SK-N-SH treated with all-trans-retinoic acid at 6 μM for 48 hours (cell line): ENCODE measurements around the gene TRIOBP.

Experiments
- ZFP3 ChIP-seq: fragments of 250-450 bp; sonication (Bioruptor Pico); IDR thresholded peaks from 2 replicates; pipeline ENCODE4 v1.5.0; 2020; ENCODE audit warnings: mild to moderate bottlenecking, moderate library complexity
- ZNF565 ChIP-seq: fragments of 450-650 bp; formaldehyde crosslinking; conservative IDR thresholded peaks from 2 replicates; pipeline ENCODE4 v1.5.0; 2020; ENCODE audit warnings: low read depth, mild to moderate bottlenecking, moderate library complexity
- ZNF8 ChIP-seq: fragments of 450-650 bp; formaldehyde crosslinking; IDR thresholded peaks from 2 replicates; pipeline ENCODE4 v1.5.0; 2020; ENCODE audit warnings: mild to moderate bottlenecking, moderate library complexity
- TF ChIP-seq, protein P1 (sequence below): fragments of 250-450 bp; sonication (Bioruptor Pico); IDR thresholded peaks from 2 replicates; pipeline ENCODE4 v1.5.0; 2020; ENCODE audit warnings: mild to moderate bottlenecking, moderate library complexity

GRCh38 chr22:37681556-37682049 is 15.2 kb upstream of the TRIOBP start:
- no peak for TF ChIP-seq ZFP3 (CRISPR knock-in tag)
- TF ChIP-seq, protein P1, sequence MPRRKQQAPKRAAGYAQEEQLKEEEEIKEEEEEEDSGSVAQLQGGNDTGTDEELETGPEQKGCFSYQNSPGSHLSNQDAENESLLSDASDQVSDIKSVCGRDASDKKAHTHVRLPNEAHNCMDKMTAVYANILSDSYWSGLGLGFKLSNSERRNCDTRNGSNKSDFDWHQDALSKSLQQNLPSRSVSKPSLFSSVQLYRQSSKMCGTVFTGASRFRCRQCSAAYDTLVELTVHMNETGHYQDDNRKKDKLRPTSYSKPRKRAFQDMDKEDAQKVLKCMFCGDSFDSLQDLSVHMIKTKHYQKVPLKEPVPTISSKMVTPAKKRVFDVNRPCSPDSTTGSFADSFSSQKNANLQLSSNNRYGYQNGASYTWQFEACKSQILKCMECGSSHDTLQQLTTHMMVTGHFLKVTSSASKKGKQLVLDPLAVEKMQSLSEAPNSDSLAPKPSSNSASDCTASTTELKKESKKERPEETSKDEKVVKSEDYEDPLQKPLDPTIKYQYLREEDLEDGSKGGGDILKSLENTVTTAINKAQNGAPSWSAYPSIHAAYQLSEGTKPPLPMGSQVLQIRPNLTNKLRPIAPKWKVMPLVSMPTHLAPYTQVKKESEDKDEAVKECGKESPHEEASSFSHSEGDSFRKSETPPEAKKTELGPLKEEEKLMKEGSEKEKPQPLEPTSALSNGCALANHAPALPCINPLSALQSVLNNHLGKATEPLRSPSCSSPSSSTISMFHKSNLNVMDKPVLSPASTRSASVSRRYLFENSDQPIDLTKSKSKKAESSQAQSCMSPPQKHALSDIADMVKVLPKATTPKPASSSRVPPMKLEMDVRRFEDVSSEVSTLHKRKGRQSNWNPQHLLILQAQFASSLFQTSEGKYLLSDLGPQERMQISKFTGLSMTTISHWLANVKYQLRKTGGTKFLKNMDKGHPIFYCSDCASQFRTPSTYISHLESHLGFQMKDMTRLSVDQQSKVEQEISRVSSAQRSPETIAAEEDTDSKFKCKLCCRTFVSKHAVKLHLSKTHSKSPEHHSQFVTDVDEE (CRISPR knock-in tag): no peak
- TF ChIP-seq ZNF565 (CRISPR knock-in tag): no peak
- TF ChIP-seq ZNF8 (CRISPR knock-in tag): no peak
